ENCODE data around the gene TANGO2. TPM values are rescaled to one million over a fixed set of nuclear protein-coding genes. Genes with fewer than 3 reads are reported as not detected.
A peak's percentile ranks its signal among the peaks of the same experiment; 100 is the strongest.

Gene TANGO2
- total and polyA plus RNA-seq, 2 experiments from 2014 or later = 18.7 to 21.9 TPM

- no peak for TF ChIP-seq CTCF (IDR thresholded peaks at IDR 0.05; ENCODE audit: low read depth, low read length)
- H3K27me3 ChIP-seq = no peaks in the 10 kb centered on the region
- no peak overlapping the region for H3K27ac ChIP-seq
- H3K4me1 ChIP-seq (ENCODE audit: low read depth) = no peaks in the 10 kb centered on the region
- H3K36me3 ChIP-seq = peaks cover 41% of the 10 kb centered on the region
- no peak for DNase-seq (ENCODE audit: low read depth in 1 of 2, low spot score in 1 of 2)
- H3K4me3 ChIP-seq = no peak overlapping the region
- no peaks in the 10 kb centered on the region for H3K9me3 ChIP-seq (ENCODE audit: low read depth)
Measured at GRCh38 chr22:20107951-20108756, 87.2 kb downstream of the TANGO2 start.

- Histone ChIP-seq H3K36me3 (peaks cover 38% of the 10 kb centered on the region), H3K9me3 (ENCODE audit: low read depth) (no peaks in the 10 kb centered on the region), H3K27me3 (no peaks in the 10 kb centered on the region), H3K4me3 (no peak overlapping the region), H3K4me1 (ENCODE audit: low read depth) (no peaks in the 10 kb centered on the region), H3K27ac (no peak overlapping the region)
- DNase-seq (ENCODE audit: low read depth in 1 of 2, low spot score in 1 of 2) = no peak
- no peak for TF ChIP-seq CTCF (IDR thresholded peaks at IDR 0.05; ENCODE audit: low read depth, low read length)
Measured at GRCh38 chr22:20108757-20109230, 87.9 kb downstream of the TANGO2 start.

GRCh38 chr22:20109411-20110358, 88.8 kb downstream of the TANGO2 start:
- Histone ChIP-seq H3K9me3 (ENCODE audit: low read depth) (no peaks in the 10 kb centered on the region), H3K27ac (peak overlapping the region; percentile 78), H3K36me3 (peaks cover 38% of the 10 kb centered on the region), H3K4me3 (no peak overlapping the region), H3K4me1 (ENCODE audit: low read depth) (no peaks in the 10 kb centered on the region), H3K27me3 (no peaks in the 10 kb centered on the region)
- no peak for TF ChIP-seq CTCF (IDR thresholded peaks at IDR 0.05; ENCODE audit: low read depth, low read length)
- no peak for DNase-seq (ENCODE audit: low read depth in 1 of 2, low spot score in 1 of 2)

- Histone ChIP-seq H3K27me3 (no peaks in the 10 kb centered on the region), H3K36me3 (peaks cover 36% of the 10 kb centered on the region), H3K4me3 (no peak overlapping the region), H3K27ac (peak overlapping the region; percentile 78), H3K9me3 (ENCODE audit: low read depth) (no peaks in the 10 kb centered on the region), H3K4me1 (ENCODE audit: low read depth) (no peaks in the 10 kb centered on the region)
- DNase-seq (ENCODE audit: low read depth in 1 of 2, low spot score in 1 of 2) = no peak
- TF ChIP-seq CTCF (IDR thresholded peaks at IDR 0.05; ENCODE audit: low read depth, low read length) = no peak
Measured at GRCh38 chr22:20110359-20110985, 89.6 kb downstream of the TANGO2 start.

- H3K27me3 ChIP-seq = no peaks in the 10 kb centered on the region
- peaks cover 31% of the 10 kb centered on the region for H3K36me3 ChIP-seq
- no peaks in the 10 kb centered on the region for H3K9me3 ChIP-seq (ENCODE audit: low read depth)
- H3K27ac ChIP-seq = peak overlapping the region; percentile 78
- no peak overlapping the region for H3K4me3 ChIP-seq
- DNase-seq (ENCODE audit: low read depth in 1 of 2, low spot score in 1 of 2) = peak; percentile 21 to 37
- peaks cover 2% of the 10 kb centered on the region for H3K4me1 ChIP-seq (ENCODE audit: low read depth)
- TF ChIP-seq CTCF (IDR thresholded peaks at IDR 0.05; ENCODE audit: low read depth, low read length) = peak; percentile 38
Measured at GRCh38 chr22:20111045-20111688, 90.3 kb downstream of the TANGO2 start.

Measured in cardiac muscle cell (in vitro differentiated cells and primary cell).